Panc1 (cell line): ENCODE data around the gene PRKCA. TPM values are rescaled to one million over a fixed set of nuclear protein-coding genes. Genes with fewer than 3 reads are reported as not detected.

Experiments
- ATAC-seq: fragments of 200-7000 bp; cut with Tn5 transposase; 2 replicates; pipeline ENCODE4 v1.9.1; 2020; ENCODE audit warnings: mild to moderate bottlenecking, moderate library complexity
- BruUV-seq: library from RNA; stranded (reverse); fragments of 400-500 nt; replicated peaks from 2 replicates; lab custom pipeline; 2021; lab: Mats Ljungman, UMichigan
- CTCF ChIA-PET: fragments of 300-600 bp; sonication (Branson Sonifier 250); formaldehyde crosslinking; loops from one replicate; lab custom pipeline; 2022; ENCODE audit warnings: antibody characterized with exemption; lab: Charles Lee
- POLR2A ChIA-PET: fragments of 300-600 bp; sonication (Branson Sonifier 250); formaldehyde crosslinking; loops from one replicate; lab custom pipeline; 2022; ENCODE audit warnings: antibody characterized with exemption; lab: Charles Lee
- DNase-seq: peaks from one replicate; pipeline ENCODE4 v3.0.0-alpha.2; 2010; ENCODE audit warnings: low read depth, low spot score
- H3K27ac ChIP-seq: 2 replicates; pipeline ENCODE4 v1.5.1; 2011; ENCODE audit warnings: mild to moderate bottlenecking, low read length, inconsistent platforms
- H3K27me3 ChIP-seq: fragments of 200-500 bp; sonication (Bioruptor generic); 2 replicates; pipeline ENCODE4 v1.6.0; 2014; ENCODE audit warnings: low read length, inconsistent platforms; ENCODE audit not compliant: control insufficient read depth, insufficient read depth
- H3K36me3 ChIP-seq: fragments of 200-500 bp; sonication (Bioruptor generic); 2 replicates; pipeline ENCODE4 v1.5.1; 2014; ENCODE audit warnings: inconsistent platforms, mild to moderate bottlenecking, low read length, moderate library complexity; ENCODE audit not compliant: control insufficient read depth, insufficient read depth
- H3K4me1 ChIP-seq: 2 replicates; pipeline ENCODE4 v1.5.1; 2011; ENCODE audit warnings: inconsistent platforms, mild to moderate bottlenecking, low read length, moderate library complexity; ENCODE audit not compliant: control insufficient read depth, insufficient read depth
- H3K4me3 ChIP-seq, 2 experiments: 2 replicates each; pipeline ENCODE4 v1.5.1; 2011 to 2012; ENCODE audit warnings: low read depth in 2 of 2, low read length in 2 of 2, mild to moderate bottlenecking in 2 of 2, inconsistent platforms in 1 of 2, moderate library complexity in 1 of 2
- H3K9me3 ChIP-seq: fragments of 200-500 bp; sonication (Bioruptor generic); 2 replicates; pipeline ENCODE4 v1.5.1; 2014; ENCODE audit warnings: low read depth, mild to moderate bottlenecking, inconsistent platforms, low read length, moderate library complexity; ENCODE audit not compliant: control insufficient read depth, insufficient read depth
- CTCF ChIP-seq: fragments of 450-650 bp; IDR thresholded peaks from 2 replicates; pipeline ENCODE4 v1.5.1; 2017; ENCODE audit warnings: mild to moderate bottlenecking
- POLR2AphosphoS5 ChIP-seq: IDR thresholded peaks from 2 replicates; pipeline ENCODE4 v1.6.1; 2012; ENCODE audit warnings: mild to moderate bottlenecking, low read depth, low read length, moderate library complexity
- REST ChIP-seq, 2 experiments: IDR thresholded peaks; 2 replicates each; pipeline ENCODE4 v1.6.1; 2011 to 2012; ENCODE audit warnings: low read depth in 2 of 2, control low read depth in 1 of 2, low read length in 1 of 2, mild to moderate bottlenecking in 1 of 2, moderate library complexity in 1 of 2; ENCODE audit not compliant: insufficient read depth in 1 of 2
- SIN3A ChIP-seq: IDR thresholded peaks from 2 replicates; pipeline ENCODE4 v1.6.1; 2012; ENCODE audit warnings: low read depth, mild to moderate bottlenecking, low read length, moderate library complexity, borderline replicate concordance; ENCODE audit not compliant: insufficient read depth
- TCF7L2 ChIP-seq: IDR thresholded peaks from 2 replicates; pipeline ENCODE4 v1.6.1; 2011; ENCODE audit warnings: mild to moderate bottlenecking, low read depth, low read length, inconsistent platforms
- in situ Hi-C: cut with HindIII; loops from 2 replicates; pipeline ENCODE4 v1.10.0; 2016; ENCODE audit warnings: low sequenced_read_pairs, low pct_unique_long_range_greater_than_20kb
- intact Hi-C: fragments of 100-400 bp; cut with micrococcal nuclease; formaldehyde crosslinking; loops from one replicate; pipeline ENCODE4 v1.10.0; 2022; ENCODE audit not compliant: unreplicated experiment
- total RNA-seq: library from RNA; stranded (reverse); gene quantifications from one replicate; pipeline ENCODE4 v1.2.1, GENCODE V29; 2021; ENCODE audit not compliant: unreplicated experiment

Gene PRKCA
- total RNA-seq, 1 experiment from 2014 or later, result 53.0 TPM

DNA sequence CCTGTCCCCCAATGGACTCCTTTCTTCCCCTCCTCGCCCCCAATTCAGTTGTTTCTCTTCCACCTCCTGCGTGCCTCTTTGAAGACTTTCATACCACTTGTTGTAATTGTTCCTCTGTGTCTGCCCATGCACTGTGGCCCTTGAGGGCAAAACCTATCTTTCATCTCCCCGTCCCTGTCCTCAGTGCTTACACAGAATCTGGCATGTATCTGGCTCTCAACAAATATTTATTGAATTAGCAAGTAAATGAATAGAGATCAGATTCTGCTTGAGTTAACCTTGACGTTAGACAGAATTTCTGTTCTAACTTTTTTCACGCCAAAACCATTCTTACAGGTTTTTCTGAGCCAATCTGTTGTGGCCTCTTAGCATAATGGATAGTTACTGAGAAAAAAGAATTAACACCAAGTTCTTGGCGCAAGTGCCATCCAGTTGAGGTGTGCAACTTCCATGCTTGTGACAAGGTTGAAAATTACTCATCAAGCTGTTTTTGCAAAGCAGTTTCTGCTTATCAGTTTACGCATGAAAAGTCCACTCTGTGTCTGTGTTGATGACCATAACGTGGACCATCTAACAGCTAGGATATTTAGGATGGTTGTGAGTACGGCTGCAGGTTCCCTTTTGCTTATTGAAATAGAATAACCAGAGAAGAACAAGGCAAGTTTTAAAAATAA is 215.1 kb downstream of the PRKCA start:
- Histone ChIP-seq H3K27ac (peak overlapping the region; percentile 3; the same call in 1 of the 2 replicates), H3K4me3 (no peak overlapping the region), H3K36me3 (no peaks in the 10 kb centered on the region), H3K4me1 (peaks cover 11% of the 10 kb centered on the region), H3K27me3 (no peaks in the 10 kb centered on the region), H3K9me3 (no peaks in the 10 kb centered on the region)
- intact Hi-C loops (no loop called here), in situ Hi-C loops (no loop called here)
- ChIA-PET CTCF (no interaction called here), POLR2A (no interaction called here)
- DNase-seq, result no peak
- TF ChIP-seq TCF7L2, result no peak
- no peak for TF ChIP-seq POLR2AphosphoS5
- no peak for TF ChIP-seq SIN3A
- no peak for TF ChIP-seq CTCF
- no peak for TF ChIP-seq REST (IDR thresholded peaks at IDR 0.05; ENCODE audit: insufficient read depth in 1 of 2, low read depth in 2 of 2, low read length in 1 of 2)
- no peak for ATAC-seq
- BruUV-seq, result no TSS peak

DNA sequence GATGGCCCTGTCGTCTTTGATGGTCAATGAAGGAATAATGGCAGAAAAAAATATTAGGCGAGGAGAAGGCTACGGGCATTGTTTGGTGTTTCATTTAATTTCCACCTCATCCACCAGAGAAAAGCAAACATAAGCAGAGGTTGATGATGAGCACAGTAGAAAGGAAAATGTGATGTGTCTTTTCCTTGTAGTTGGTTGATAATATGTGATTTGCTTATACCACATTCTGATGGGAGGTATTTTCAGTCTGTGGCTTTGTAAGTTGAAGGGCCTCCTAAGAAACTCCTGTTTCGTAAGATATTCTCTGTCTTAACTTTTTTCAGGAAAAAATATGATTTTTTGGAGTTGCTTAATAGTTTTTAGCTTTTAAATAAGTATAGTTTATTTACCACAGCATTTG is 215.7 kb downstream of the PRKCA start:
- no peaks in the 10 kb centered on the region for H3K9me3 ChIP-seq
- peaks cover 16% of the 10 kb centered on the region for H3K4me1 ChIP-seq
- POLR2A ChIA-PET, result no interaction called here
- H3K27me3 ChIP-seq, result no peaks in the 10 kb centered on the region
- ATAC-seq (no peak), DNase-seq (no peak)
- in situ Hi-C loops (no loop called here), intact Hi-C loops (no loop called here)
- no peak for TF ChIP-seq CTCF
- TF ChIP-seq TCF7L2, result no peak
- no peak for TF ChIP-seq SIN3A
- CTCF ChIA-PET, result no interaction called here
- BruUV-seq, result no TSS peak
- H3K36me3 ChIP-seq, result no peaks in the 10 kb centered on the region
- H3K4me3 ChIP-seq, result no peak overlapping the region
- H3K27ac ChIP-seq, result no peak overlapping the region; the same call in 1 of the 2 replicates
